Stimulated activated naive CD8-positive, alpha-beta T cell treated with anti-CD3 and anti-CD28 coated beads, Interleukin-15, Interleukin-2, amounts not matched to agents 100 ng/mL and 50 ng/mL, for 24 hours (primary cell): ENCODE measurements around the gene SEZ6L2.
"Not testable (repeated sequence)": the region's sequence is repeated elsewhere in the genome, so short reads cannot be mapped to it uniquely, and the experiment has no call there.

Source experiments
- H3K27ac Mint-ChIP-seq: one replicate; pipeline ENCODE4 v1.8.0; 2021; ENCODE audit warnings: mild to moderate bottlenecking, mixed read lengths
- H3K27me3 Mint-ChIP-seq: one replicate; pipeline ENCODE4 v1.8.0; 2021; ENCODE audit warnings: mixed read lengths
- H3K36me3 Mint-ChIP-seq: one replicate; pipeline ENCODE4 v1.8.0; 2021; ENCODE audit warnings: low read depth, mixed read lengths
- H3K4me1 Mint-ChIP-seq: one replicate; pipeline ENCODE4 v1.8.0; 2021; ENCODE audit warnings: low read depth, mixed read lengths
- H3K4me3 Mint-ChIP-seq: one replicate; pipeline ENCODE4 v1.8.0; 2021; ENCODE audit warnings: mild to moderate bottlenecking, mixed read lengths
- H3K9me3 Mint-ChIP-seq: one replicate; pipeline ENCODE4 v1.8.0; 2021; ENCODE audit warnings: mixed read lengths

Gene SEZ6L2

GRCh38 chr16:29900888-29901606 lies 1.7 kb upstream of the SEZ6L2 start:
- H3K27ac Mint-ChIP-seq: no peak overlapping the region
- H3K4me3 Mint-ChIP-seq: peak overlapping the region; percentile 87
- peaks cover 24% of the 10 kb centered on the region for H3K27me3 Mint-ChIP-seq
- H3K9me3 Mint-ChIP-seq: no peaks in the 10 kb centered on the region
- H3K36me3 Mint-ChIP-seq: no peaks in the 10 kb centered on the region
- peaks cover 10% of the 10 kb centered on the region for H3K4me1 Mint-ChIP-seq

GRCh38 chr16:29900102-29900887 lies 945 bp upstream of the SEZ6L2 start, which contains the start of gene ASPHD1:
ASPHD1 (plus strand) TSS chr16:29900488; CDS start chr16:29900972, 484 bp downstream.
- peak within 1 kb of the TSS; percentile 87 for H3K4me3 Mint-ChIP-seq
- peaks cover 10% of the 10 kb centered on the region for H3K4me1 Mint-ChIP-seq
- peak within 1 kb of the TSS; percentile 63 for H3K27ac Mint-ChIP-seq
- peaks cover 24% of the 10 kb centered on the region for H3K27me3 Mint-ChIP-seq
- no peaks in the 10 kb centered on the region for H3K36me3 Mint-ChIP-seq
- H3K9me3 Mint-ChIP-seq: no peaks in the 10 kb centered on the region

GRCh38 chr16:29898804-29899515 lies 390 bp downstream of the SEZ6L2 start:
- Mint-ChIP-seq H3K9me3 (no peaks in the 10 kb centered on the region), H3K4me3 (no peak overlapping the region), H3K4me1 (peaks cover 10% of the 10 kb centered on the region), H3K36me3 (no peaks in the 10 kb centered on the region), H3K27me3 (peaks cover 24% of the 10 kb centered on the region), H3K27ac (no peak overlapping the region)

GRCh38 chr16:29898135-29898803 lies 1.1 kb downstream of the SEZ6L2 start:
- no peak overlapping the region for H3K4me3 Mint-ChIP-seq
- H3K4me1 Mint-ChIP-seq: peaks cover 6% of the 10 kb centered on the region
- H3K36me3 Mint-ChIP-seq: no peaks in the 10 kb centered on the region
- no peak overlapping the region for H3K27ac Mint-ChIP-seq
- H3K27me3 Mint-ChIP-seq: peaks cover 24% of the 10 kb centered on the region
- H3K9me3 Mint-ChIP-seq: no peaks in the 10 kb centered on the region

GRCh38 chr16:29897333-29897732 lies 2.0 kb downstream of the SEZ6L2 start:
- Mint-ChIP-seq H3K9me3 (no peaks in the 10 kb centered on the region), H3K4me3 (no peak overlapping the region), H3K4me1 (peaks cover 6% of the 10 kb centered on the region), H3K36me3 (no peaks in the 10 kb centered on the region), H3K27ac (no peak overlapping the region), H3K27me3 (peaks cover 24% of the 10 kb centered on the region)

- H3K4me3 Mint-ChIP-seq: no peak overlapping the region
- no peaks in the 10 kb centered on the region for H3K36me3 Mint-ChIP-seq
- H3K27me3 Mint-ChIP-seq: peaks cover 24% of the 10 kb centered on the region
- peaks cover 6% of the 10 kb centered on the region for H3K4me1 Mint-ChIP-seq
- H3K9me3 Mint-ChIP-seq: no peaks in the 10 kb centered on the region
- H3K27ac Mint-ChIP-seq: no peak overlapping the region
These were observed 2.5 kb downstream of the SEZ6L2 start for GRCh38 chr16:29896841-29897240.

- no peak overlapping the region for H3K4me3 Mint-ChIP-seq
- no peak overlapping the region for H3K27ac Mint-ChIP-seq
- H3K27me3 Mint-ChIP-seq: peaks cover 24% of the 10 kb centered on the region
- H3K4me1 Mint-ChIP-seq: no peaks in the 10 kb centered on the region
- H3K9me3 Mint-ChIP-seq: no peaks in the 10 kb centered on the region
- no peaks in the 10 kb centered on the region for H3K36me3 Mint-ChIP-seq
These were observed 5.0 kb downstream of the SEZ6L2 start for GRCh38 chr16:29894352-29894751.

GRCh38 chr16:29893553-29893952 lies 5.8 kb downstream of the SEZ6L2 start:
- Mint-ChIP-seq H3K27ac (no peak overlapping the region), H3K4me1 (no peaks in the 10 kb centered on the region), H3K9me3 (no peaks in the 10 kb centered on the region), H3K4me3 (no peak overlapping the region), H3K36me3 (no peaks in the 10 kb centered on the region), H3K27me3 (peaks cover 19% of the 10 kb centered on the region)

- H3K4me1 Mint-ChIP-seq: no peaks in the 10 kb centered on the region
- H3K36me3 Mint-ChIP-seq: no peaks in the 10 kb centered on the region
- no peak overlapping the region for H3K27ac Mint-ChIP-seq
- H3K27me3 Mint-ChIP-seq: peaks cover 8% of the 10 kb centered on the region
- H3K4me3 Mint-ChIP-seq: no peak overlapping the region
- H3K9me3 Mint-ChIP-seq: no peaks in the 10 kb centered on the region
These were observed 6.9 kb downstream of the SEZ6L2 start for GRCh38 chr16:29892458-29892813.

GRCh38 chr16:29891525-29892457 lies 7.6 kb downstream of the SEZ6L2 start:
- no peak overlapping the region for H3K27ac Mint-ChIP-seq
- H3K27me3 Mint-ChIP-seq: peaks cover 4% of the 10 kb centered on the region
- H3K4me1 Mint-ChIP-seq: no peaks in the 10 kb centered on the region
- no peaks in the 10 kb centered on the region for H3K9me3 Mint-ChIP-seq
- H3K36me3 Mint-ChIP-seq: no peaks in the 10 kb centered on the region
- H3K4me3 Mint-ChIP-seq: no peak overlapping the region

GRCh38 chr16:29889372-29889771 lies 10.0 kb downstream of the SEZ6L2 start:
- not testable (repeated sequence) for H3K27me3 Mint-ChIP-seq, H3K27ac Mint-ChIP-seq, H3K9me3 Mint-ChIP-seq, H3K4me3 Mint-ChIP-seq, H3K4me1 Mint-ChIP-seq, H3K36me3 Mint-ChIP-seq

- Mint-ChIP-seq H3K27ac (no peak overlapping the region), H3K36me3 (no peaks in the 10 kb centered on the region), H3K9me3 (no peaks in the 10 kb centered on the region), H3K4me3 (no peak overlapping the region), H3K27me3 (peaks cover 19% of the 10 kb centered on the region), H3K4me1 (no peaks in the 10 kb centered on the region)
These were observed 15.4 kb downstream of the SEZ6L2 start for GRCh38 chr16:29883987-29884386.

- peaks cover 33% of the 10 kb centered on the region for H3K27me3 Mint-ChIP-seq
- no peak overlapping the region for H3K4me3 Mint-ChIP-seq
- no peak overlapping the region for H3K27ac Mint-ChIP-seq
- no peaks in the 10 kb centered on the region for H3K9me3 Mint-ChIP-seq
- H3K4me1 Mint-ChIP-seq: peaks cover 15% of the 10 kb centered on the region
- no peaks in the 10 kb centered on the region for H3K36me3 Mint-ChIP-seq
These were observed 18.3 kb downstream of the SEZ6L2 start for GRCh38 chr16:29881050-29881449.

GRCh38 chr16:29878172-29878571 lies 21.2 kb downstream of the SEZ6L2 start:
- no peaks in the 10 kb centered on the region for H3K36me3 Mint-ChIP-seq
- no peaks in the 10 kb centered on the region for H3K9me3 Mint-ChIP-seq
- peaks cover 16% of the 10 kb centered on the region for H3K4me1 Mint-ChIP-seq
- no peak overlapping the region for H3K27ac Mint-ChIP-seq
- H3K4me3 Mint-ChIP-seq: no peak overlapping the region
- H3K27me3 Mint-ChIP-seq: peaks cover 35% of the 10 kb centered on the region
